Pancreas (tissue), 10 donors: ENCODE data around the gene CRISPLD2. TPM values are rescaled to one million over a fixed set of nuclear protein-coding genes. Genes with fewer than 3 reads are reported as not detected.

Experiments
- ATAC-seq, 4 donors: fragments of 200-7000 bp; cut with Tn5 transposase; one replicate each; pipeline versions ENCODE4 v1.8.0 to v1.9.1; 2020; ENCODE audit warnings: mild to moderate bottlenecking in 4 of 4, moderate library complexity in 4 of 4
- DNase-seq, 6 donors: peaks; one replicate each; pipeline ENCODE4 v3.0.0-alpha.2; 2020
- FAIRE-seq: peaks from 2 replicates; lab custom pipeline; 2012; peaks lifted over from hg19 to GRCh38; lab: Jason Lieb, UNC
- H3K27ac ChIP-seq, 4 donors: fragments of 200-600 bp; sonication (generic); 1 replicate in 3 of 4; 2 replicates in 1 of 4; pipeline versions ENCODE4 v1.5.0 to v1.8.0; 2020
- H3K27me3 ChIP-seq, 4 donors: fragments of 200-600 bp; one replicate each; pipeline ENCODE4 v1.8.0; 2021
- H3K36me3 ChIP-seq, 3 donors: fragments of 200-600 bp; sonication (generic) in 1 of 3; one replicate each; pipeline versions ENCODE4 v1.5.0 to v1.8.0; 2020 to 2021
- H3K4me1 ChIP-seq, 3 donors: fragments of 200-600 bp; one replicate each; pipeline ENCODE4 v1.8.0; 2021
- H3K4me3 ChIP-seq, 4 donors: fragments of 200-600 bp; sonication (generic) in 2 of 4; one replicate each; pipeline versions ENCODE4 v1.5.0 to v1.8.0; 2020 to 2021
- H3K9me3 ChIP-seq, 4 donors: fragments of 200-600 bp; one replicate each; pipeline ENCODE4 v1.8.0; 2021
- CTCF ChIP-seq, 4 donors: fragments of 200-600 bp; sonication (generic) in 3 of 4; IDR thresholded peaks; one replicate each; pipeline versions ENCODE4 v1.5.0 to v1.8.0; 2021; ENCODE audit warnings: antibody characterized with exemption in 4 of 4
- WGBS, 2 donors: extraction: QIAGEN DNeasy Blood & Tissue Kit; methylation state at CpG; one replicate each; pipeline ENCODE4 v1.1.7; 2013; 5-methylcytosine and 5-hydroxymethylcytosine counted together
- intact Hi-C, 3 donors: fragments of 100-400 bp; cut with DNase I; formaldehyde crosslinking; loops; one replicate each; pipeline versions ENCODE4 v1.11.1 to v1.14.2; 2022
- polyA plus RNA-seq, 2 donors: library from polyadenylated mRNA; stranded (reverse); fragments of 200-250 nt; gene quantifications; one replicate each; pipeline ENCODE4 v1.2.3, GENCODE V29; 2013
- total RNA-seq, 6 donors: library from RNA; stranded (reverse); fragmentation: NEBNext Ultra II Directional in 4 of 6; extraction: Animal tissue kit (Norgen Biotek cat#: 25700) in 4 of 6; gene quantifications; one replicate each; pipeline versions ENCODE4 v1.2.1 to v1.2.4, GENCODE V29; 2021 to 2023
- donor health status: healthy with polysubstance abuse.
- donor health status: DM: no; HTN: no; CAD: no; lungs with moderate emphysema.
- donor health status: DM: no; HTN: no; CAD: no.
- donor health status: control.
- donor health status: control.
- donor health status: Bipolar disorder and iron deficiency.
- donor health status: DM: yes; HTN: yes; CAD: no.
- donor health status: DM: no; HTN: no; CAD: no.
- donor health status: DM: no; HTN: no; CAD: no.
- donor health status: DM: yes; HTN: yes; CAD: no.

The CRISPLD2 gene
- total and polyA plus RNA-seq, 8 donors: 4.1 to 40.2 (median 14.1) TPM

GRCh38 chr16:84952335-84953189 lies 132.8 kb downstream of the CRISPLD2 start:
- DNase-seq (peak in 5 of 6 donors; percentile 72 to 86 (median 74)), FAIRE-seq (no peak), ATAC-seq (peak; percentile 74 to 92 (median 84))
- Histone ChIP-seq H3K27ac (peak overlapping the region in 2 of 4 donors; percentile 61 to 76), H3K36me3 (no peaks in the 10 kb centered on the region), H3K4me3 (no peak overlapping the region), H3K27me3 (no peaks in the 10 kb centered on the region), H3K4me1 (peaks cover 8 to 26% (median 8%) of the 10 kb centered on the region in 3 donors), H3K9me3 (no peaks in the 10 kb centered on the region)
- TF ChIP-seq CTCF (IDR thresholded peaks at IDR 0.05): peak; percentile 84 to 97 (median 92)
- 21 to 25% methylated on average over 12 of the region's 12 CpGs for WGBS, 2 donors
- intact Hi-C loops: loop anchor here in 2 of 3 donors (5.0 to 10.0 kb wide), 2 partner anchors 188 to 200 kb away; no protein-coding TSS in a partner anchor

GRCh38 chr16:84953190-84953746 lies 133.5 kb downstream of the CRISPLD2 start:
- ATAC-seq (peak in 2 of 4 donors; percentile 4), DNase-seq (no peak), FAIRE-seq (no peak)
- intact Hi-C loops: loop anchor here in 2 of 3 donors (5.0 to 10.0 kb wide), 2 partner anchors 188 to 201 kb away; no protein-coding TSS in a partner anchor
- H3K4me3 ChIP-seq: no peak overlapping the region
- WGBS, 2 donors: 75 to 80% methylated on average over 9 of the region's 9 CpGs
- H3K9me3 ChIP-seq: no peaks in the 10 kb centered on the region
- no peaks in the 10 kb centered on the region for H3K36me3 ChIP-seq
- H3K27me3 ChIP-seq: no peaks in the 10 kb centered on the region
- no peak for TF ChIP-seq CTCF (IDR thresholded peaks at IDR 0.05)
- H3K27ac ChIP-seq: peak overlapping the region in 2 of 4 donors; percentile 61 to 76
- peaks cover 8 to 26% (median 8%) of the 10 kb centered on the region in 3 donors for H3K4me1 ChIP-seq

GRCh38 chr16:84955427-84955826 lies 135.6 kb downstream of the CRISPLD2 start:
- FAIRE-seq: no peak
- Histone ChIP-seq H3K9me3 (no peaks in the 10 kb centered on the region), H3K4me3 (no peak overlapping the region), H3K27me3 (no peaks in the 10 kb centered on the region), H3K4me1 (peaks cover 8 to 26% (median 8%) of the 10 kb centered on the region in 3 donors), H3K27ac (peak overlapping the region in 2 of 4 donors; percentile 20 to 55), H3K36me3 (no peaks in the 10 kb centered on the region)
- 15 to 19% methylated on average over 5 to 6 of the region's 6 CpGs for WGBS, 2 donors
- peak; percentile 78 to 91 (median 83) for ATAC-seq
- peak; percentile 78 to 97 (median 90) for DNase-seq
- no peak for TF ChIP-seq CTCF (IDR thresholded peaks at IDR 0.05)
- intact Hi-C loops: loop anchor here in 1 of 3 donors (10.0 kb wide), 1 partner anchor 191 kb away; no protein-coding TSS in a partner anchor

GRCh38 chr16:84957192-84957591 lies 137.4 kb downstream of the CRISPLD2 start:
- no peak for TF ChIP-seq CTCF (IDR thresholded peaks at IDR 0.05)
- intact Hi-C loops: loop anchor here in 1 of 3 donors (10.0 kb wide), 1 partner anchor 192 kb away; no protein-coding TSS in a partner anchor
- Histone ChIP-seq H3K36me3 (no peaks in the 10 kb centered on the region), H3K4me3 (no peak overlapping the region), H3K27ac (no peak overlapping the region), H3K27me3 (no peaks in the 10 kb centered on the region), H3K9me3 (no peaks in the 10 kb centered on the region), H3K4me1 (peaks cover 8 to 26% (median 8%) of the 10 kb centered on the region in 3 donors)
- 81 to 84% methylated on average over 5 of the region's 5 CpGs for WGBS, 2 donors
- FAIRE-seq: no peak
- DNase-seq: peak in 1 of 6 donors; percentile 55
- no peak for ATAC-seq
